Stimulated activated CD8-positive, alpha-beta memory T cell treated with anti-CD3 and anti-CD28 coated beads, Interleukin-15, amount 100 ng/mL, for 4 hours (primary cell): Measurements from ENCODE around the gene FLNA.
"Not testable (repeated sequence)": the region's sequence is repeated elsewhere in the genome, so short reads cannot be mapped to it uniquely, and the experiment has no call there.

ENCODE experiments used
- DNase-seq, 2 donors: peaks; one replicate each; pipeline ENCODE4 v3.0.0-alpha.2; 2020; ENCODE audit warnings: low read depth in 2 of 2

Gene FLNA

GRCh38 chrX:154308108-154308946 is 66.1 kb downstream of the FLNA start:
- peak; percentile 41 to 61 for DNase-seq

DNA sequence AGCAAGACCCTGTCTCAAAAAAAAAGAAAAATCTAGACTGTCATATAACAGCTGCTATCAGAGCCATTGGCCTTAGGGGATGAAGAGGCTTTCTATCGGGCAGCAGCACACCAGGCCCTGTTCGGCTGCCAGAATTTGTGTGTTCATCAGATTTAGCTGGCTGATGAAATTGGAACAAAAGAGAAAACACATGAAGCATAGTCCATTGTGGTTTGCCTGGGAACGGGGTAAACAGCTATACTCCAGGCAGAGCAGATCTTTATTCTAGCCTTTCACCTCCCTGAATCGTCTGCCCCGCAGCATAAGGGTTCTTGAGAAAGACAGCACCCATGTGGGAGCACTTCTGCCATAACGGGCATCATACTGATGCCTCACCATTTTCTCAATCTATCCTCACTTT is 67.2 kb downstream of the FLNA start:
- no peak for DNase-seq

DNA sequence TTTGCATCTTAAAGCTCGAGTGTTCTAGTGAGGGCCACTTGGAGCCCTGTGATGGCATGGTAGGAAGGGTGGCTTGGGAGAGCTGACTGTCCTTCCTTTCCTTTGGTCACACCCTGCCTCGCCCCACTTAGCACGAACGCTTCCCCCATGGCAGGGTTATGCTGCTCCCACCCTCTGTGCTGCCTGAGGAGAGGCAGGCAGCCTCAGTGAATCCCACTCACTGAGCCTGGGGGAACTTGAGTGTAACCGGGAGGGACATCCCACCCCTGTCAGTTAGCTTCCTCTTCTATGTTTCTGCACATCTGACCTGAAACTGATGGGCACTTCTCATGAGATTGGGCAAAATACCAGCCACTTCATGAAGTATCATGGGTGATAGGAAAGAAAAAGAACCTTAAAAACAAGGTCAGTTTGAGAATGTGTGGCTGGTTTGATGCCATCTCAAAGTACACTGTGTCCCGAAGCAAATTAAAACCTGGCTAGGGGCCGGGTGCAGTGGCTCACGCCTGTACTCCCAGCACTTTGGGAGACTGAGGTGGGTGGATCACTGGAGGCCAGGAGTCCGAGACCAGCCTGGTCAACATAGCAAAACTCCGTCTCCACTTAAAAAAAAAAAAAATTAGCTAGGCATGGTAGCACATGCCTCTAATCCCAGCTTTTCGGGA is 68.8 kb downstream of the FLNA start:
- no peak for DNase-seq

DNA sequence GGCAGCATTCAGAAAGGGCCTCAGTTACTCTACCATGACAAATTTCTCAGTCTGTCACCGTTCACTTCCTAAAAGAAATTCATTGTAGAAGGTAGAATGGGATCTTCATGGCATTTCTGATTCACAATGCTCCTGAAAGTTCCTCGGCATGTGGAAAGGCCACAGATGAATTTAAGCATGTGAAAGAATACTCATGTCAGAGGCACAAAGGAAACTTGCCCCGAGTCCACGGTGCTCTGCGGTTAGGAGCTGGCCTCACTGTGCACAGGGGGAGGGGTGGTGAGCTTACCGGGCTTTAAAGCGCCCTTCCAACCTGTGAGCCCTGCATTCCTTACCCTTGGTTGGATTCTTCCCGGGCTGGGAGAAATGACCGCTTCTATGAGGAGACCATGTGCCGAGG is 69.6 kb downstream of the FLNA start:
- no peak for DNase-seq

DNA sequence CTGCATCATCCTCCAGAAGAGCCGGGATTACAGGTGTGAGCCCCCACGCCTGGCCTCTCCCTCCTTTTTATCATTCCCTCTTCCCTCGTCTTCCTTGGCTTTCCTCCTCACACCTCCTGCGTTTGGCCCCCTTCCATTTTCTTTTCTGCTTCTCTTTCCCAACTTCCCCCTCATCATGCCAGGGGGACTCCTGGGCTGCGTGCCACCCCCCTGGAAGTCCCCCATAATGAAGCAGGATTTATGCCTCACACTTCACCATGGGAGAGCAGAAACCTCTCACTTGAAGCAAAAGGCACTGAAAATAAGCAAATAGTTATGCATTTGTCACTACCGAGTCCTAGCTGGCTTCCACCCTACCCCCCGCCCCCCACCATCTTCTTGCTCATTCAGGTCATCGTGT is 71.0 kb downstream of the FLNA start:
- no peak for DNase-seq

- not testable (repeated sequence) for DNase-seq
Measured at GRCh38 chrX:154302998-154303397, 71.4 kb downstream of the FLNA start.

DNA sequence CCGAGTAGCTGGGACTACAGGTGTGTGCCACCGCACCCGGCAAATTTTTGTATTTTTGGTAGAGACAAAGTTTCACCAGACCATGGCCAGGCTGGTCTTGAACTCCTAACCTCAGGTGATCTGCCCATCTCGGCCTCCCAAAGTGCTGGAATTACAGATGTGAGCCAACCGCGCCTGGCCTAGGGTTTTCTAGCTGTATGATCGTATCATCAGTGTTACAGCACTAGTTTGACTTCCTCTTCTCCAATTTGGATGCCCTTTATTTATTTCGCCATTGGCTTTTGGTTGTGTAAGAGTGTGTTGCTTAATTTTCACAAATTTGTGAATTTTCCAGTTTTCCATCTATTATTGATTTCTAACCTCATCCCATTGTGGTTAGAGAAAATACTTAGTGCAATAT is 73.6 kb downstream of the FLNA start:
- no peak for DNase-seq
